Activated T-cell treated with anti-CD3 and anti-CD28 coated beads, Interleukin-2, amount 50 U/mL, for 24 hours (primary cell): Measurements from ENCODE around the gene PRDM16.

Source experiments
- DNase-seq: peaks from one replicate; pipeline ENCODE4 v3.0.0-alpha.2; 2020
- H3K27ac Mint-ChIP-seq: 2 replicates; pipeline ENCODE4 v1.8.0; 2020; ENCODE audit warnings: mild to moderate bottlenecking, mixed read lengths
- H3K27me3 Mint-ChIP-seq: 2 replicates; pipeline ENCODE4 v1.8.0; 2020; ENCODE audit warnings: mixed read lengths
- H3K36me3 Mint-ChIP-seq: 2 replicates; pipeline ENCODE4 v1.8.0; 2020; ENCODE audit warnings: low read depth, mixed read lengths
- H3K4me1 Mint-ChIP-seq: 2 replicates; pipeline ENCODE4 v1.8.0; 2020; ENCODE audit warnings: low read depth, mixed read lengths
- H3K4me3 Mint-ChIP-seq: 2 replicates; pipeline ENCODE4 v1.8.0; 2020; ENCODE audit warnings: mild to moderate bottlenecking, moderate library complexity, mixed read lengths
- H3K9me3 Mint-ChIP-seq: 2 replicates; pipeline ENCODE4 v1.8.0; 2020; ENCODE audit warnings: mixed read lengths

PRDM16 gene

GRCh38 chr1:3103967-3104677, 35.1 kb downstream of the PRDM16 start:
- H3K27ac Mint-ChIP-seq: no peak overlapping the region
- no peaks in the 10 kb centered on the region for H3K4me1 Mint-ChIP-seq
- peaks cover 5% of the 10 kb centered on the region for H3K27me3 Mint-ChIP-seq
- H3K9me3 Mint-ChIP-seq: peaks cover 2% of the 10 kb centered on the region
- no peaks in the 10 kb centered on the region for H3K36me3 Mint-ChIP-seq
- no peak for DNase-seq
- no peak overlapping the region for H3K4me3 Mint-ChIP-seq

GRCh38 chr1:3105167-3105863, 36.3 kb downstream of the PRDM16 start:
- Mint-ChIP-seq H3K9me3 (peaks cover 2% of the 10 kb centered on the region), H3K27ac (no peak overlapping the region), H3K36me3 (no peaks in the 10 kb centered on the region), H3K27me3 (peaks cover 5% of the 10 kb centered on the region), H3K4me3 (no peak overlapping the region), H3K4me1 (no peaks in the 10 kb centered on the region)
- DNase-seq: no peak

- Mint-ChIP-seq H3K27ac (no peak overlapping the region), H3K9me3 (peaks cover 2% of the 10 kb centered on the region), H3K36me3 (no peaks in the 10 kb centered on the region), H3K4me1 (no peaks in the 10 kb centered on the region), H3K27me3 (peaks cover 5% of the 10 kb centered on the region), H3K4me3 (no peak overlapping the region)
- no peak for DNase-seq
Measured at GRCh38 chr1:3106216-3106615, 37.2 kb downstream of the PRDM16 start.

GRCh38 chr1:3107201-3107600, 38.2 kb downstream of the PRDM16 start:
- DNase-seq: no peak
- peaks cover 5% of the 10 kb centered on the region for H3K27me3 Mint-ChIP-seq
- no peaks in the 10 kb centered on the region for H3K36me3 Mint-ChIP-seq
- no peak overlapping the region for H3K27ac Mint-ChIP-seq
- peaks cover 2% of the 10 kb centered on the region for H3K9me3 Mint-ChIP-seq
- no peak overlapping the region for H3K4me3 Mint-ChIP-seq
- H3K4me1 Mint-ChIP-seq: no peaks in the 10 kb centered on the region

GRCh38 chr1:3109355-3109754, 40.4 kb downstream of the PRDM16 start:
- Mint-ChIP-seq H3K4me1 (no peaks in the 10 kb centered on the region), H3K4me3 (no peak overlapping the region), H3K36me3 (no peaks in the 10 kb centered on the region), H3K27me3 (peaks cover 5% of the 10 kb centered on the region), H3K9me3 (peaks cover 2% of the 10 kb centered on the region), H3K27ac (no peak overlapping the region)
- no peak for DNase-seq

GRCh38 chr1:3111348-3112021, 42.5 kb downstream of the PRDM16 start:
- H3K4me3 Mint-ChIP-seq: no peak overlapping the region
- H3K27ac Mint-ChIP-seq: no peak overlapping the region
- peaks cover 2% of the 10 kb centered on the region for H3K9me3 Mint-ChIP-seq
- H3K27me3 Mint-ChIP-seq: peaks cover 5% of the 10 kb centered on the region
- DNase-seq: no peak
- no peaks in the 10 kb centered on the region for H3K36me3 Mint-ChIP-seq
- H3K4me1 Mint-ChIP-seq: no peaks in the 10 kb centered on the region

GRCh38 chr1:3112526-3112925, 43.5 kb downstream of the PRDM16 start:
- no peak for DNase-seq
- Mint-ChIP-seq H3K27ac (no peak overlapping the region), H3K4me3 (no peak overlapping the region), H3K27me3 (peaks cover 4% of the 10 kb centered on the region), H3K4me1 (no peaks in the 10 kb centered on the region), H3K9me3 (peaks cover 2% of the 10 kb centered on the region), H3K36me3 (no peaks in the 10 kb centered on the region)

GRCh38 chr1:3113047-3113740, 44.2 kb downstream of the PRDM16 start:
- no peak for DNase-seq

GRCh38 chr1:3113741-3114056, 44.7 kb downstream of the PRDM16 start:
- Mint-ChIP-seq H3K27ac (no peak overlapping the region), H3K36me3 (no peaks in the 10 kb centered on the region), H3K4me3 (no peak overlapping the region)

More at GRCh38 chr1:3113047-3113740, 44.2 kb downstream of the PRDM16 start:
- Mint-ChIP-seq H3K27ac (no peak overlapping the region), H3K36me3 (no peaks in the 10 kb centered on the region), H3K27me3 (no peaks in the 10 kb centered on the region), H3K9me3 (peaks cover under 1% of the 10 kb centered on the region), H3K4me1 (no peaks in the 10 kb centered on the region), H3K4me3 (no peak overlapping the region)

GRCh38 chr1:3114131-3114744, 45.2 kb downstream of the PRDM16 start:
- Mint-ChIP-seq H3K4me1 (no peaks in the 10 kb centered on the region), H3K9me3 (no peaks in the 10 kb centered on the region), H3K36me3 (no peaks in the 10 kb centered on the region), H3K4me3 (no peak overlapping the region), H3K27ac (no peak overlapping the region), H3K27me3 (no peaks in the 10 kb centered on the region)
- DNase-seq: no peak

More at GRCh38 chr1:3113741-3114056, 44.7 kb downstream of the PRDM16 start:
- DNase-seq: no peak
- H3K9me3 Mint-ChIP-seq: no peaks in the 10 kb centered on the region
- no peaks in the 10 kb centered on the region for H3K4me1 Mint-ChIP-seq
- H3K27me3 Mint-ChIP-seq: no peaks in the 10 kb centered on the region

- Mint-ChIP-seq H3K36me3 (no peaks in the 10 kb centered on the region), H3K4me3 (no peak overlapping the region), H3K9me3 (no peaks in the 10 kb centered on the region), H3K27me3 (no peaks in the 10 kb centered on the region), H3K27ac (no peak overlapping the region), H3K4me1 (no peaks in the 10 kb centered on the region)
- DNase-seq: no peak
Measured at GRCh38 chr1:3114846-3115245, 45.8 kb downstream of the PRDM16 start.

- Mint-ChIP-seq H3K27me3 (no peaks in the 10 kb centered on the region), H3K36me3 (no peaks in the 10 kb centered on the region), H3K9me3 (no peaks in the 10 kb centered on the region), H3K4me3 (no peak overlapping the region), H3K27ac (no peak overlapping the region), H3K4me1 (no peaks in the 10 kb centered on the region)
- no peak for DNase-seq
Measured at GRCh38 chr1:3115275-3116149, 46.5 kb downstream of the PRDM16 start.

- Mint-ChIP-seq H3K9me3 (no peaks in the 10 kb centered on the region), H3K27ac (no peak overlapping the region), H3K4me3 (no peak overlapping the region), H3K4me1 (no peaks in the 10 kb centered on the region), H3K27me3 (no peaks in the 10 kb centered on the region), H3K36me3 (no peaks in the 10 kb centered on the region)
- no peak for DNase-seq
Measured at GRCh38 chr1:3116150-3116510, 47.1 kb downstream of the PRDM16 start.

- Mint-ChIP-seq H3K27me3 (no peaks in the 10 kb centered on the region), H3K36me3 (no peaks in the 10 kb centered on the region), H3K4me3 (no peak overlapping the region), H3K9me3 (no peaks in the 10 kb centered on the region), H3K4me1 (no peaks in the 10 kb centered on the region), H3K27ac (no peak overlapping the region)
- DNase-seq: no peak
Measured at GRCh38 chr1:3116560-3116959, 47.6 kb downstream of the PRDM16 start.
